C4-2B (cell line): ENCODE data around the gene HOMER3.

ENCODE experiments used
- ZFX ChIP-seq: fragments of 450-650 bp; IDR thresholded peaks from 2 replicates; pipeline ENCODE4 v1.6.1; 2017
- TF ChIP-seq, protein P1 (sequence below): fragments of 450-650 bp; conservative IDR thresholded peaks from 2 replicates; pipeline ENCODE4 v1.5.1; 2017; ENCODE audit warnings: mild to moderate bottlenecking

- TF ChIP-seq, protein P1, sequence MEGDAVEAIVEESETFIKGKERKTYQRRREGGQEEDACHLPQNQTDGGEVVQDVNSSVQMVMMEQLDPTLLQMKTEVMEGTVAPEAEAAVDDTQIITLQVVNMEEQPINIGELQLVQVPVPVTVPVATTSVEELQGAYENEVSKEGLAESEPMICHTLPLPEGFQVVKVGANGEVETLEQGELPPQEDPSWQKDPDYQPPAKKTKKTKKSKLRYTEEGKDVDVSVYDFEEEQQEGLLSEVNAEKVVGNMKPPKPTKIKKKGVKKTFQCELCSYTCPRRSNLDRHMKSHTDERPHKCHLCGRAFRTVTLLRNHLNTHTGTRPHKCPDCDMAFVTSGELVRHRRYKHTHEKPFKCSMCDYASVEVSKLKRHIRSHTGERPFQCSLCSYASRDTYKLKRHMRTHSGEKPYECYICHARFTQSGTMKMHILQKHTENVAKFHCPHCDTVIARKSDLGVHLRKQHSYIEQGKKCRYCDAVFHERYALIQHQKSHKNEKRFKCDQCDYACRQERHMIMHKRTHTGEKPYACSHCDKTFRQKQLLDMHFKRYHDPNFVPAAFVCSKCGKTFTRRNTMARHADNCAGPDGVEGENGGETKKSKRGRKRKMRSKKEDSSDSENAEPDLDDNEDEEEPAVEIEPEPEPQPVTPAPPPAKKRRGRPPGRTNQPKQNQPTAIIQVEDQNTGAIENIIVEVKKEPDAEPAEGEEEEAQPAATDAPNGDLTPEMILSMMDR: no peak
- TF ChIP-seq ZFX: no peak
Measured at GRCh38 chr19:18904334-18905057, 36.5 kb downstream of the HOMER3 start.
